SH-SY5Y (cell line): ENCODE measurements around the gene CCDC3.

Experiments used
- GATA2 ChIP-seq: IDR thresholded peaks from 2 replicates; pipeline ENCODE4 v1.6.1; 2011; ENCODE audit warnings: mild to moderate bottlenecking, low read depth, low read length
- GATA3 ChIP-seq: IDR thresholded peaks from 2 replicates; pipeline ENCODE4 v1.6.1; 2011; ENCODE audit warnings: low read depth, mild to moderate bottlenecking, low read length, moderate library complexity

- TF ChIP-seq GATA3, result no peak
- no peak for TF ChIP-seq GATA2
Measured at GRCh38 chr10:13006037-13006436, 4.5 kb upstream of the CCDC3 start.
